Endothelial cell of umbilical vein (primary cell): ENCODE results near the gene C16orf95.

Experiments
- EZH2 ChIP-seq: IDR thresholded peaks from 2 replicates; pipeline ENCODE4 v1.6.1; 2012; ENCODE audit warnings: borderline replicate concordance, low read depth, mild to moderate bottlenecking, moderate library complexity, low read length, inconsistent platforms; ENCODE audit not compliant: severe bottlenecking
- FOS ChIP-seq: IDR thresholded peaks from 2 replicates; pipeline ENCODE4 v1.6.1; 2011; ENCODE audit warnings: mild to moderate bottlenecking, low read length, moderate library complexity, borderline replicate concordance; ENCODE audit not compliant: insufficient read depth
- GATA2 ChIP-seq: IDR thresholded peaks from 2 replicates; pipeline ENCODE4 v1.7.0; 2011; ENCODE audit warnings: low read depth, mild to moderate bottlenecking, moderate library complexity, mixed read lengths, low read length; ENCODE audit not compliant: insufficient read length, insufficient read depth
- JUN ChIP-seq: IDR thresholded peaks from 2 replicates; pipeline ENCODE4 v1.6.1; 2011; ENCODE audit warnings: borderline replicate concordance, low read depth; ENCODE audit not compliant: insufficient read length, insufficient read depth
- MYC ChIP-seq: IDR thresholded peaks from one replicate; pipeline ENCODE4 v1.6.1; 2011; ENCODE audit warnings: mild to moderate bottlenecking, low read depth, low read length
- POLR2A ChIP-seq: IDR thresholded peaks from 2 replicates; pipeline ENCODE4 v1.6.1; 2012; ENCODE audit warnings: low read depth, mild to moderate bottlenecking, control low read depth, low read length
- POLR2AphosphoS5 ChIP-seq: IDR thresholded peaks from 2 replicates; pipeline ENCODE4 v1.6.1; 2012; ENCODE audit warnings: low read depth, mild to moderate bottlenecking, control low read depth, low read length, moderate library complexity; ENCODE audit not compliant: insufficient read depth
- TF ChIP-seq, protein P1 (sequence below): IDR thresholded peaks from 2 replicates; pipeline ENCODE4 v1.6.1; 2011; ENCODE audit not compliant: insufficient read depth, insufficient read length
- TF ChIP-seq, protein P2 (sequence below), 2 donors: IDR thresholded peaks; 1 replicate in 1 of 2; 2 replicates in 1 of 2; pipeline ENCODE4 v1.5.1; 2011; ENCODE audit warnings: low read length in 2 of 2, mild to moderate bottlenecking in 2 of 2, moderate library complexity in 2 of 2, control low read depth in 1 of 2, inconsistent platforms in 1 of 2, low read depth in 1 of 2; ENCODE audit not compliant: insufficient read depth in 1 of 2; ENCODE audit errors: extremely low read depth in 1 of 2

DNA sequence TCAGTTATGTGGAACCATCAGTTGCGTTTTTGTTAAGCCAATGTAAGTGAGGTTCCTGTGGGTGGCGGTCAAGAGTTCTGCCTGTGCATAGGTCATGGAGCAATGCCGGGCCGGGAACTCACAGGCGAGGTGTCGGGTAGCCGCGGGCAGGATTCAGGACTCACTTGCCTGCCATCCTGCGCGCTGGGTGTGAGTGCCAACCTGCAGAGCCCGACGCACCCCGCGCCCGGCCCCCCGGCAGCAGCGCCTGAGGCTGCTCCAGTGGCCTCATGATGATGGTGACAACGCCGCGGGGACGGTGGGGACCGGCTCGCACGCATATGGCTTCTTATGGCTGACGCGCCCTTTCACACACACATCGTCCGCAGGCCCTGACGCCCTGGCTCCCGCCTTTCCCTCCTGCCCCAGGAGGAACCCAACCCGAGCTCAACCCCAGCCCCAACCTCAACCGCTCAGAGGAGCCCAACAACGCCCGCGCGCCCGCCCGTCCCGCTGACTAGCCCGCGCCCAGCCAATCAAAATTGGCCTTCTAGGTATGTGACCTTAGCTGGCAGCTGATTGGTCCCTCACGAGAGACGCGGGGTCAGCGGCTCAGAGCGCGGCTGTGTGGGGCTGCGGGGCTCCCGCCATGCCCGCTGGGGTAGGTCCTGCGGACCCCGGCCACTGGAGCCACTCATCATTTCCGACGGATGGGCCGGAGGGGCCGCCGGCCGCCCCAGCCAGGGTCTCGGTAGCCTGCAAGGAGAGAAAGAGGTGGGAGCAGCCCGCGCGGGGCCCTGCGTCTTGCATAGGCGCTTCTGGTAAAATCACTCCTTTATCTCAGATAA lies at the start of gene C16orf95:
- TF ChIP-seq POLR2A (peak; percentile 82), POLR2AphosphoS5 (peak; percentile 76), EZH2 (no peak), JUN (no peak), GATA2 (no peak), FOS (no peak), MYC (no peak)
- TF ChIP-seq, protein P1, sequence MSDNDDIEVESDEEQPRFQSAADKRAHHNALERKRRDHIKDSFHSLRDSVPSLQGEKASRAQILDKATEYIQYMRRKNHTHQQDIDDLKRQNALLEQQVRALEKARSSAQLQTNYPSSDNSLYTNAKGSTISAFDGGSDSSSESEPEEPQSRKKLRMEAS = no peak
- TF ChIP-seq, protein P2, sequence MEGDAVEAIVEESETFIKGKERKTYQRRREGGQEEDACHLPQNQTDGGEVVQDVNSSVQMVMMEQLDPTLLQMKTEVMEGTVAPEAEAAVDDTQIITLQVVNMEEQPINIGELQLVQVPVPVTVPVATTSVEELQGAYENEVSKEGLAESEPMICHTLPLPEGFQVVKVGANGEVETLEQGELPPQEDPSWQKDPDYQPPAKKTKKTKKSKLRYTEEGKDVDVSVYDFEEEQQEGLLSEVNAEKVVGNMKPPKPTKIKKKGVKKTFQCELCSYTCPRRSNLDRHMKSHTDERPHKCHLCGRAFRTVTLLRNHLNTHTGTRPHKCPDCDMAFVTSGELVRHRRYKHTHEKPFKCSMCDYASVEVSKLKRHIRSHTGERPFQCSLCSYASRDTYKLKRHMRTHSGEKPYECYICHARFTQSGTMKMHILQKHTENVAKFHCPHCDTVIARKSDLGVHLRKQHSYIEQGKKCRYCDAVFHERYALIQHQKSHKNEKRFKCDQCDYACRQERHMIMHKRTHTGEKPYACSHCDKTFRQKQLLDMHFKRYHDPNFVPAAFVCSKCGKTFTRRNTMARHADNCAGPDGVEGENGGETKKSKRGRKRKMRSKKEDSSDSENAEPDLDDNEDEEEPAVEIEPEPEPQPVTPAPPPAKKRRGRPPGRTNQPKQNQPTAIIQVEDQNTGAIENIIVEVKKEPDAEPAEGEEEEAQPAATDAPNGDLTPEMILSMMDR (IDR thresholded peaks at IDR 0.05; ENCODE audit: extremely low read depth in 1 of 2, insufficient read depth in 1 of 2, low read depth in 1 of 2, low read length in 2 of 2) = peak; percentile 41 to 60
